ENCODE data around the gene DNAJC6. TPM values are rescaled to one million over a fixed set of nuclear protein-coding genes. Genes with fewer than 3 reads are reported as not detected.

DNAJC6 gene
- polyA plus RNA-seq, 1 of the 3 experiments (the other 2 are of a cell fraction), result 1.9 TPM

GRCh38 chr1:65440915-65441314 is 131.6 kb downstream of the DNAJC6 start:
- H3K79me2 ChIP-seq (ENCODE audit: insufficient read depth), result no peaks in the 10 kb centered on the region
- H2AFZ ChIP-seq (ENCODE audit: low read depth), result no peak overlapping the region
- H3K9me3 ChIP-seq, result no peaks in the 10 kb centered on the region
- no peak overlapping the region for H3K4me2 ChIP-seq
- H3K4me1 ChIP-seq (ENCODE audit: control insufficient read depth in 1 of 2, insufficient read depth in 2 of 2, low read depth in 1 of 2, low read length in 1 of 2), result peaks cover 0 to 3% of the 10 kb centered on the region in 2 experiments; a peak in 2 of 4 replicates
- no peaks in the 10 kb centered on the region for H4K20me1 ChIP-seq (ENCODE audit: insufficient read depth)
- H3K27me3 ChIP-seq (ENCODE audit: insufficient read depth), result no peaks in the 10 kb centered on the region
- CTCF ChIA-PET, result interaction anchor here (2.3 to 13.6 kb wide), 2 partner anchors 10 to 245 kb away, joined by 10 to 175 read pairs; no protein-coding TSS in a partner anchor
- no peak for TF ChIP-seq MAX (IDR thresholded peaks at IDR 0.05; ENCODE audit: low read depth)
- no peak for TF ChIP-seq ELF1 (IDR thresholded peaks at IDR 0.05)
- no peak for TF ChIP-seq JUND (IDR thresholded peaks at IDR 0.05)
- no peak for TF ChIP-seq EP300 (IDR thresholded peaks at IDR 0.05; ENCODE audit: borderline replicate concordance in 1 of 2, low read depth in 1 of 2, low read length in 1 of 2)
- TF ChIP-seq, protein P1, sequence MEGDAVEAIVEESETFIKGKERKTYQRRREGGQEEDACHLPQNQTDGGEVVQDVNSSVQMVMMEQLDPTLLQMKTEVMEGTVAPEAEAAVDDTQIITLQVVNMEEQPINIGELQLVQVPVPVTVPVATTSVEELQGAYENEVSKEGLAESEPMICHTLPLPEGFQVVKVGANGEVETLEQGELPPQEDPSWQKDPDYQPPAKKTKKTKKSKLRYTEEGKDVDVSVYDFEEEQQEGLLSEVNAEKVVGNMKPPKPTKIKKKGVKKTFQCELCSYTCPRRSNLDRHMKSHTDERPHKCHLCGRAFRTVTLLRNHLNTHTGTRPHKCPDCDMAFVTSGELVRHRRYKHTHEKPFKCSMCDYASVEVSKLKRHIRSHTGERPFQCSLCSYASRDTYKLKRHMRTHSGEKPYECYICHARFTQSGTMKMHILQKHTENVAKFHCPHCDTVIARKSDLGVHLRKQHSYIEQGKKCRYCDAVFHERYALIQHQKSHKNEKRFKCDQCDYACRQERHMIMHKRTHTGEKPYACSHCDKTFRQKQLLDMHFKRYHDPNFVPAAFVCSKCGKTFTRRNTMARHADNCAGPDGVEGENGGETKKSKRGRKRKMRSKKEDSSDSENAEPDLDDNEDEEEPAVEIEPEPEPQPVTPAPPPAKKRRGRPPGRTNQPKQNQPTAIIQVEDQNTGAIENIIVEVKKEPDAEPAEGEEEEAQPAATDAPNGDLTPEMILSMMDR (IDR thresholded peaks at IDR 0.05), result no peak
- no peak for TF ChIP-seq TAF1 (IDR thresholded peaks at IDR 0.05; ENCODE audit: borderline replicate concordance, low read depth, low read length)
- no peak for TF ChIP-seq USF2 (IDR thresholded peaks at IDR 0.05; ENCODE audit: borderline replicate concordance, low read depth, low read length)
- no peak for TF ChIP-seq GABPA (IDR thresholded peaks at IDR 0.05; ENCODE audit: low read depth)
- TF ChIP-seq NFIC (IDR thresholded peaks at IDR 0.05; ENCODE audit: borderline replicate concordance), result no peak
- no peaks in the 10 kb centered on the region for H3F3A ChIP-seq (replicated peaks; ENCODE audit: insufficient read depth)
- POLR2A ChIA-PET, result no interaction called here
- H3K36me3 ChIP-seq (replicated peaks in 1 of 2; ENCODE audit: control insufficient read depth in 1 of 2, insufficient read depth in 2 of 2, low read length in 1 of 2), result peaks cover 0 to 3% of the 10 kb centered on the region in 2 experiments
- no peak overlapping the region for H3K9ac ChIP-seq
- no peak overlapping the region for H3K4me3 ChIP-seq (ENCODE audit: low read depth in 2 of 2, low read length in 1 of 2)
- H3K9me2 ChIP-seq, result no peaks in the 10 kb centered on the region
- 54% methylated on average over 1 of the region's 1 CpG for WGBS (ENCODE audit: low lambda C conversion rate)
- peak overlapping the region in 1 of 2 experiments; percentile 56; a peak in 2 of 4 replicates for H3K27ac ChIP-seq (ENCODE audit: low read depth in 2 of 2, low read length in 1 of 2)
- no peak for DNase-seq

DNA sequence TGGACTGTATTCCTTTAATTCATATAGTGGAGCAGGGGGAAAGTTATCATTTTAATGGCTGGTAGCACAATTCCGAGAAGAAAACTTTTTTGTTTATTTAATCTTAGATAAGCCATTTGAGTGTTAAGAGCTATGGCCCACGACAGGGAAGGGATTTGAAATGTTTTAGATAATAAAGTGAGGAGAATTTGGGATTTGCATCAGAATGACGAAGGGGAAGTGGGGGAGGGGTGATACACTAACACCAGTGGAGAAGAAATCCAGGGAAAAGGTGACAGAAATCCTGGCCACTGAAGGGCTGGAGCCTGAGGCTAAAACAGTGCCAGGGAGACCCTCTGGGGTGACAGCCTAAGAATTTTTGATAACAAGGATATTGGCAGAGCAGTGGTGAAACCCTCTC is 132.1 kb downstream of the DNAJC6 start:
- ChIA-PET CTCF (interaction anchor here (2.3 to 13.6 kb wide), 2 partner anchors 10 to 244 kb away, joined by 10 to 175 read pairs; no protein-coding TSS in a partner anchor), POLR2A (no interaction called here)

More for the DNA sequence above, 132.1 kb downstream of the DNAJC6 start:
- Histone ChIP-seq H3K9ac (no peak overlapping the region), H3K36me3 (replicated peaks in 1 of 2; ENCODE audit: control insufficient read depth in 1 of 2, insufficient read depth in 2 of 2, low read length in 1 of 2) (peaks cover 0 to 3% of the 10 kb centered on the region in 2 experiments), H3K27me3 (ENCODE audit: insufficient read depth) (no peaks in the 10 kb centered on the region), H3K27ac (ENCODE audit: low read depth in 2 of 2, low read length in 1 of 2) (peak overlapping the region in 1 of 2 experiments; percentile 56; a peak in 1 of 4 replicates), H2AFZ (ENCODE audit: low read depth) (no peak overlapping the region), H3K4me2 (no peak overlapping the region), H3K79me2 (ENCODE audit: insufficient read depth) (no peaks in the 10 kb centered on the region), H3K4me3 (ENCODE audit: low read depth in 2 of 2, low read length in 1 of 2) (no peak overlapping the region), H3K4me1 (ENCODE audit: control insufficient read depth in 1 of 2, insufficient read depth in 2 of 2, low read depth in 1 of 2, low read length in 1 of 2) (peaks cover 0 to 3% of the 10 kb centered on the region in 2 experiments; a peak in 2 of 4 replicates), H3K9me2 (no peaks in the 10 kb centered on the region), H3K9me3 (no peaks in the 10 kb centered on the region), H4K20me1 (ENCODE audit: insufficient read depth) (no peaks in the 10 kb centered on the region), H3F3A (replicated peaks; ENCODE audit: insufficient read depth) (no peaks in the 10 kb centered on the region)
- 82% methylated on average over 3 of the region's 3 CpGs for WGBS (ENCODE audit: low lambda C conversion rate)
- TF ChIP-seq POLR2AphosphoS5 (IDR thresholded peaks at IDR 0.05; ENCODE audit: low read depth, low read length) (no peak), FOXM1 (IDR thresholded peaks at IDR 0.05; ENCODE audit: low read depth) (no peak), YY1 (IDR thresholded peaks at IDR 0.05; ENCODE audit: low read depth) (no peak), TAF1 (IDR thresholded peaks at IDR 0.05; ENCODE audit: borderline replicate concordance, low read depth, low read length) (no peak)
- TF ChIP-seq, protein P2, sequence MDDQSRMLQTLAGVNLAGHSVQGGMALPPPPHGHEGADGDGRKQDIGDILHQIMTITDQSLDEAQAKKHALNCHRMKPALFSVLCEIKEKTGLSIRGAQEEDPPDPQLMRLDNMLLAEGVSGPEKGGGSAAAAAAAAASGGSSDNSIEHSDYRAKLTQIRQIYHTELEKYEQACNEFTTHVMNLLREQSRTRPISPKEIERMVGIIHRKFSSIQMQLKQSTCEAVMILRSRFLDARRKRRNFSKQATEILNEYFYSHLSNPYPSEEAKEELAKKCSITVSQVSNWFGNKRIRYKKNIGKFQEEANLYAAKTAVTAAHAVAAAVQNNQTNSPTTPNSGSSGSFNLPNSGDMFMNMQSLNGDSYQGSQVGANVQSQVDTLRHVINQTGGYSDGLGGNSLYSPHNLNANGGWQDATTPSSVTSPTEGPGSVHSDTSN (IDR thresholded peaks at IDR 0.05), result no peak
- DNase-seq, result no peak
